ENCODE data around the gene RNU11. TPM values are rescaled to one million over a fixed set of nuclear protein-coding genes. Genes with fewer than 3 reads are reported as not detected.
A peak's percentile ranks its signal among the peaks of the same experiment; 100 is the strongest.

Gene RNU11
- total RNA-seq = not detected in 2 replicates

GRCh38 chr1:28648474-28649198, at the start of gene RNU11:
Gene RNU11, plus strand, starts transcription at chr1:28648600.
- Mint-ChIP-seq H3K27me3 (ENCODE audit: insufficient read depth) (peaks cover 2% of the 10 kb centered on the region), H3K27ac (peak within 1 kb of the TSS; percentile 100)
- intact Hi-C loops (cut with micrococcal nuclease) = loop anchor here (1.0 to 10.0 kb wide), 8 partner anchors 20 to 564 kb away; partner anchors contain the start of genes EYA3, GMEB1, MED18 and TRNAU1AP

GRCh38 chr1:28601696-28602095, 46.7 kb upstream of the RNU11 start:
- Mint-ChIP-seq H3K9me3 (no peaks in the 10 kb centered on the region), H3K4me3 (no peak overlapping the region), H3K36me3 (ENCODE audit: low read depth) (peaks cover 21% of the 10 kb centered on the region), H3K4me1 (ENCODE audit: low read depth) (peaks cover 23% of the 10 kb centered on the region), H3K27me3 (ENCODE audit: insufficient read depth) (no peaks in the 10 kb centered on the region), H3K27ac (no peak overlapping the region)
- intact Hi-C loops (cut with micrococcal nuclease) = loop anchor here (1.0 to 2.0 kb wide), 2 partner anchors 83 to 242 kb away; no protein-coding TSS in a partner anchor
- no peak for DNase-seq (ENCODE audit: low spot score)

More at GRCh38 chr1:28648474-28649198, at the start of gene RNU11:
- H3K9me3 Mint-ChIP-seq = no peaks in the 10 kb centered on the region
- peak; percentile 86 for DNase-seq (ENCODE audit: low spot score)
- H3K4me1 Mint-ChIP-seq (ENCODE audit: low read depth) = peaks cover 31% of the 10 kb centered on the region
- peak within 1 kb of the TSS; percentile 92 for H3K4me3 Mint-ChIP-seq
- H3K36me3 Mint-ChIP-seq (ENCODE audit: low read depth) = peaks cover 3% of the 10 kb centered on the region

DNA sequence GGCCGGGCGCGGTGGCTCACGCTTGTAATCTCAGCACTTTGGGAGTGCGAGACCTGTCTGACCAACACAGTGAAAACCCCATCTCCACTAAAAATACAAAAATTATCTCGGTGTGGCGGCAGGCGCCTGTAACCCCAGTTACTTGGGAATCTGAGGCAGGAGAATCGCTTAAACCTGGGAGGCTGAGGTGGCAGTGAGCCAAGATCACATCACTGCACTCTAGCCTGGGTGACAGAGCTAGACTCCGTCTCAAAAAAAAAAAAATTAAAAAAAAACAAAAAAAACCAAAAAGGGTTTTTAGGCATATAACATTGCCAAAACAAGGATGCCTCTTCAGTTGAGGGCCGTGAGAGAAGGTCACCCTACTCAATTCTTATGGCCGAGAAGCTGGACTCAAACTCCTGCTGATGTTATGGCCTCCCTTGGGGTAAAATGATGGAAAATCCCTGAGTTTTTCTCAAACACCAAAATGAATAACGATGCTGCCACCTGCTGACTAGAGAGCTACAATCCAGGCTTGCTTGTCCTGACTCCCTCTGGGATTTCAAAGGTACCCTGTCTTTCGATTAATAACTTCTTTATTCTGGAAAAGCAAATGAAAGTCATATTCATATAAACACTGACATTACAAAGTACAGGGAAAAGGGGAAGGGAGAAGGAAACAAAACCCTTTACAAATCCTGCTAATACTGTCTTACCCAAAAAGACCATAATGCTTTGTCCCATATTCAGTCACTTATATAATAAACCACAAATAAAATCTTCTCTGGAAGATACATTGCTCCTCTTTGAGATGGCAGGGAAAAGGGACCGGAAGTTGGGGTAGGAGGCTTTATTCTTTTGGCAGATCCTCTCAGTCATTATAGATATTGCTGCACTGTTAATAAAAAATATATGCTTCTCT, 45.6 kb upstream of the RNU11 start:
- Mint-ChIP-seq H3K27me3 (ENCODE audit: insufficient read depth) (no peaks in the 10 kb centered on the region), H3K27ac (no peak overlapping the region), H3K9me3 (no peaks in the 10 kb centered on the region), H3K36me3 (ENCODE audit: low read depth) (peaks cover 21% of the 10 kb centered on the region), H3K4me3 (no peak overlapping the region), H3K4me1 (ENCODE audit: low read depth) (peaks cover 23% of the 10 kb centered on the region)
- intact Hi-C loops (cut with micrococcal nuclease) = loop anchor here (1.0 to 2.0 kb wide), 3 partner anchors 21 to 243 kb away; no protein-coding TSS in a partner anchor
- DNase-seq (ENCODE audit: low spot score) = no peak

DNA sequence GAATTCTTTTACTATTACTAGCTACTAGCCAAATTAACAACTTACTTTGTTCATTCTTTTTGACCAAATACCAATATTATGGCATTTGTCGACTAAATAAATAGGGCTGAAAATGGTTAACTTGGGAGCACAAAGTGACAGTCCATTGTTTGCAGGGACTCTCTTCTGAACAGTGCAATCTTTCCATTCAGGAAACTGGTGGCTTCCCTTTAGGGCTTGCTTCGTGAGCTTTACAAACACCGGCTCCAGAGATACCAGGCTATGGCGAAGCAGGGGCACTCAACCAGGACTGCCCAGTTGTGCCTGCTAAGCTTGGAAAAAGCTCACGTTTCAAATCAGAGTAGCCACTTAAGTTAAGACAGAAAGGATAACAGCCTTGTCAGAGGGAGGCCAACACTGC, 44.0 kb upstream of the RNU11 start:
- no peak overlapping the region for H3K4me3 Mint-ChIP-seq
- H3K4me1 Mint-ChIP-seq (ENCODE audit: low read depth) = peaks cover 15% of the 10 kb centered on the region
- H3K9me3 Mint-ChIP-seq = no peaks in the 10 kb centered on the region
- DNase-seq (ENCODE audit: low spot score) = no peak
- intact Hi-C loops (cut with micrococcal nuclease) = no loop called here
- no peak overlapping the region for H3K27ac Mint-ChIP-seq
- H3K36me3 Mint-ChIP-seq (ENCODE audit: low read depth) = peaks cover 20% of the 10 kb centered on the region
- no peaks in the 10 kb centered on the region for H3K27me3 Mint-ChIP-seq (ENCODE audit: insufficient read depth)

- Mint-ChIP-seq H3K27me3 (ENCODE audit: insufficient read depth) (no peaks in the 10 kb centered on the region), H3K36me3 (ENCODE audit: low read depth) (peaks cover 22% of the 10 kb centered on the region), H3K4me3 (no peak overlapping the region), H3K9me3 (no peaks in the 10 kb centered on the region), H3K27ac (no peak overlapping the region), H3K4me1 (ENCODE audit: low read depth) (peaks cover 10% of the 10 kb centered on the region)
- intact Hi-C loops (cut with micrococcal nuclease) = no loop called here
- no peak for DNase-seq (ENCODE audit: low spot score)
These were observed 43.4 kb upstream of the RNU11 start for GRCh38 chr1:28604962-28605361.

DNA sequence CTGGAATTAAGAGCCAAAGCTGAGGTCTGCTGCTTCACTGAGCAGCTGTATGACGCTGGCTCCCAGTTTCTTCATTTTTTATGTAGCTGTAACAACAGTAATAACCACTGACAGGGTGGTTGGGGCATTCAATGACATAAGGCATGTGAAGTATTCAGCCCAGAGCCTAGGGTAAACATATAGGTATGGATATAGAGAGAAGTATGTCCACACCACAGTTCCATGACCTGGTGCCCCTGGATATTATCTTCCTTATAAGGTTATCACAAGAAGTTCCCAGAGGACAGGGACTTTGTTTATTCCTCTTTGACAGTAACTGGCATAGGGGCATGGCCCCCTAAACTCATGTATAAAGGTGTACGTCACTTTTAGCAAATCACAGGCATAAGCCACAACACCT, 41.6 kb upstream of the RNU11 start:
- intact Hi-C loops (cut with micrococcal nuclease) = no loop called here
- no peak overlapping the region for H3K4me3 Mint-ChIP-seq
- no peak for DNase-seq (ENCODE audit: low spot score)
- no peaks in the 10 kb centered on the region for H3K27me3 Mint-ChIP-seq (ENCODE audit: insufficient read depth)
- peaks cover 6% of the 10 kb centered on the region for H3K4me1 Mint-ChIP-seq (ENCODE audit: low read depth)
- H3K27ac Mint-ChIP-seq = no peak overlapping the region
- H3K9me3 Mint-ChIP-seq = no peaks in the 10 kb centered on the region
- H3K36me3 Mint-ChIP-seq (ENCODE audit: low read depth) = peaks cover 24% of the 10 kb centered on the region

DNA sequence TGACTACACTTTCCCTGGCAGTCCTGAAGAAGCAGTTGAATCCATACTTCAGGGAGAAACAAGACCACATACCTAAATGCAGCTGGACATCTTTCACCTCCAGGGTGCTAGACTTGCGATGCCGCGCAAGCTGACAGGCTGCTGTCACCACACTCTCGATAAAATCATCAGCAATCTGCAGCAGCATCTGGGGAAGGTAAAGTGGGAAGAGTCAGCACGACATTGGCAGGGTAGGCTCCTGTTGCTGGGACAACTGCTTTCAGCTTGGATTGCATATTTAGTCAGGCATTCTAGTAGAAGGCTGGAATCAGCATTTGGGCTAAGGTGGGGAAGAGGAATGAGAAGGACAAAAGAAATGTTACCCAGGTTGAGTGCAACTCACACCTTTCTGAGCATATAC, 35.2 kb upstream of the RNU11 start:
- H3K4me3 Mint-ChIP-seq = no peak overlapping the region
- H3K9me3 Mint-ChIP-seq = no peaks in the 10 kb centered on the region
- intact Hi-C loops (cut with micrococcal nuclease) = no loop called here
- peaks cover 30% of the 10 kb centered on the region for H3K36me3 Mint-ChIP-seq (ENCODE audit: low read depth)
- no peaks in the 10 kb centered on the region for H3K4me1 Mint-ChIP-seq (ENCODE audit: low read depth)
- H3K27ac Mint-ChIP-seq = no peak overlapping the region
- no peak for DNase-seq (ENCODE audit: low spot score)
- H3K27me3 Mint-ChIP-seq (ENCODE audit: insufficient read depth) = no peaks in the 10 kb centered on the region

DNA sequence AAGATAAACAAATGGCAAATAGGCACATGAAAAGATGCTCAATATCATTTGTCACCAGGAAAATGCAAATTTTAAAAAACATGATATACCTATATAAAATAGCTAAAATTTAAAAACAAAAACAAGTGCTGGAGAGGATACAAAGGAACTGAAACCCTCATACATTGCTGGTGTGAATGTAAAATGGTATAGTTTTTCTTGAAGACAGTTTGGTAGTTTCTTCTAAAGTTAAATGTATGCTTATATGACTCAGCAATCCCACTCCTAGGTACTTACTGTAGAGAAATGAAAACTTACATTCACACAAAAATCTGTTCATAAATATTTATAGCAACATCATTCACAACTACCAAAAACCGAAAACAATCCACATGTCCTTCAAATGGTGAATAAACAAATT, 16.7 kb upstream of the RNU11 start:
- intact Hi-C loops (cut with micrococcal nuclease) = no loop called here
- DNase-seq (ENCODE audit: low spot score) = no peak
- Mint-ChIP-seq H3K4me1 (ENCODE audit: low read depth) (peaks cover 9% of the 10 kb centered on the region), H3K4me3 (no peak overlapping the region), H3K9me3 (no peaks in the 10 kb centered on the region), H3K36me3 (ENCODE audit: low read depth) (peaks cover 3% of the 10 kb centered on the region), H3K27ac (no peak overlapping the region), H3K27me3 (ENCODE audit: insufficient read depth) (no peaks in the 10 kb centered on the region)

- Mint-ChIP-seq H3K4me3 (no peak overlapping the region), H3K27ac (peak overlapping the region; percentile 25), H3K4me1 (ENCODE audit: low read depth) (peaks cover 9% of the 10 kb centered on the region), H3K27me3 (ENCODE audit: insufficient read depth) (no peaks in the 10 kb centered on the region), H3K36me3 (ENCODE audit: low read depth) (peaks cover 4% of the 10 kb centered on the region), H3K9me3 (no peaks in the 10 kb centered on the region)
- no peak for DNase-seq (ENCODE audit: low spot score)
- intact Hi-C loops (cut with micrococcal nuclease) = no loop called here
These were observed 15.8 kb upstream of the RNU11 start for GRCh38 chr1:28632560-28632959.

DNA sequence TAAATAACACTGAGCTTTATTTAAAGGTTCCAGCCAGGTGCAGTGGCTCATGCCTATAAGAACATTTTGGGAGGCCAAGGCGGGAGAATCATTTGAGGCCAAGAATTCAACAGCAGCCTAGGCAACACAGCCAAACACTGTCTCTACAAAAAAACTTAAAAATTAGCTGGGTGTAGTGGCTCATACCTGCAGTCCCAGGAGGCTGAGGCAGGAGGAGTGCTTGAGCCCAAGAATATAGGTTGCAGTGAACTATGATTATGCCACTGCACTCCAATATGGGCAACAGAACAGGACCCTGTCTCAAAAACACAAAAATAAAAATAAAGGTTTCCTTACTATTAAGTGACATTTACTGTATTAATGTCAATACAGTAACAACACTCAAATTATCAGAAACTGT, 7.6 kb upstream of the RNU11 start:
- H3K36me3 Mint-ChIP-seq (ENCODE audit: low read depth) = peaks cover 14% of the 10 kb centered on the region
- peaks cover 47% of the 10 kb centered on the region for H3K4me1 Mint-ChIP-seq (ENCODE audit: low read depth)
- no peaks in the 10 kb centered on the region for H3K27me3 Mint-ChIP-seq (ENCODE audit: insufficient read depth)
- peak; percentile 24 for DNase-seq (ENCODE audit: low spot score)
- intact Hi-C loops (cut with micrococcal nuclease) = loop anchor here (5.0 to 10.0 kb wide), 2 partner anchors 393 to 556 kb away; partner anchors contain the start of gene EYA3
- no peaks in the 10 kb centered on the region for H3K9me3 Mint-ChIP-seq
- no peak overlapping the region for H3K27ac Mint-ChIP-seq
- H3K4me3 Mint-ChIP-seq = peak overlapping the region; percentile 99

DNA sequence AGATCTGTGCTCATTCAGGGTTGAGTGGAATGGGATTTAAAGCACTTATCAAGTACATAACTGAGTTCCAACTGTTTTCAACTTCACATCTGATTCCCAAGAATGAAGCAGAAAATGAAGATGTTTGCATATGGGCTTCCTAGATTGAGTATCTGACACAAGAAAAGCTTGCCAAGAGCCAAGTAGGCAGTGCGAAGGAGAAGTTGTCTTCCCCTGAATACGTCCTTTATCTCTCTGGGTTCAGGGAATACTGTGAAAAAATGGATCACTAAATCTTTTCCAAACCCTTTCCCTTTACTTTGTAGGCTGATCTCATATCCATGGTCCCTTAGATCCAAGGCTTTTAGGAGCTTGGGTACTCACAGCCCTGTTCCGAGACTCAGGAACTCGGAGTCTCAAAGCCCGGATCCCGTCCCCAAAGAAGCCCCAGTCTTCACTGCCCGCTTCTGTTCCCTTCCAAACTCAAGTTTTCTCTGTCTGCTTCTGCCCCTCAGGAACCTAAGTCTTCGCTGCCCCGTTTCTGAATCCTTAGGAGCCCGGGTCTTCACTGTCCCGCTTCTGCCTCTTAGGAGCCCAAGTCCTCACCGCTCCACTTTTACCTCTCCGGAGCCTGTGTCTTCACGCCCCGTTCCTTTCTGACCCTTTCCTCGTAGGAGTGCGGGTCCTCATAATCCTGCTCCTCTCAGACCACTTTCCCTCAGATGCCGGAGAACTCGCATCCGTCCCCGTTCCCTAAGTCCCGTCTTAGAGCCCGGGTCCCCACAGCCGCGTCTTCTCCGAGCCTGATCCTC, 6.1 kb upstream of the RNU11 start:
- intact Hi-C loops (cut with micrococcal nuclease) = loop anchor here (2.0 to 10.0 kb wide), 5 partner anchors 123 to 557 kb away; partner anchors contain the start of genes EYA3 and SRSF4
- Mint-ChIP-seq H3K4me3 (peak overlapping the region; percentile 99), H3K27ac (peak overlapping the region; percentile 99), H3K27me3 (ENCODE audit: insufficient read depth) (no peaks in the 10 kb centered on the region), H3K36me3 (ENCODE audit: low read depth) (peaks cover 14% of the 10 kb centered on the region), H3K4me1 (ENCODE audit: low read depth) (peaks cover 49% of the 10 kb centered on the region), H3K9me3 (no peaks in the 10 kb centered on the region)
- DNase-seq (ENCODE audit: low spot score) = no peak
